ENCODE measurements around the gene NDUFAF5. TPM values are rescaled to one million over a fixed set of nuclear protein-coding genes. Genes with fewer than 3 reads are reported as not detected.
"Not testable (repeated sequence)": the region's sequence is repeated elsewhere in the genome, so short reads cannot be mapped to it uniquely, and the experiment has no call there.

NDUFAF5 gene
- total and polyA plus RNA-seq, 11 donors = 34.7 to 72.3 (median 55.5) TPM

- DNase-seq (no peak), ATAC-seq (no peak)
- intact Hi-C loops (cut with DNase I) = loop anchor here in 2 of 10 donors (10.0 kb wide), 2 partner anchors 304 to 634 kb away; no protein-coding TSS in a partner anchor
- WGBS, 4 donors = 97 to 100% (median 98%) methylated on average over 1 of the region's 1 CpG
- Histone ChIP-seq H3K4me1 (no peaks in the 10 kb centered on the region), H3K27ac (no peak overlapping the region), H3K36me3 (peaks cover 0 to 86% (median 70%) of the 10 kb centered on the region in 9 donors), H3K4me3 (no peak overlapping the region), H3K9me3 (no peaks in the 10 kb centered on the region), H3K27me3 (no peaks in the 10 kb centered on the region)
- TF ChIP-seq CTCF (IDR thresholded peaks at IDR 0.05) = no peak
- TF ChIP-seq POLR2A (IDR thresholded peaks at IDR 0.05) = no peak
These were observed 25.9 kb upstream of the NDUFAF5 start for GRCh38 chr20:13758884-13759283.

- 94 to 97% (median 96%) methylated on average over 8 to 33 of the region's 33 CpGs for WGBS, 4 donors
These were observed 24.3 kb upstream of the NDUFAF5 start for GRCh38 chr20:13760451-13760946.

GRCh38 chr20:13765299-13765698 is 19.5 kb upstream of the NDUFAF5 start:
- no peaks in the 10 kb centered on the region for H3K27me3 ChIP-seq
- intact Hi-C loops (cut with DNase I) = loop anchor here in 2 of 10 donors (10.0 kb wide), 1 partner anchor 650 kb away; no protein-coding TSS in a partner anchor
- ATAC-seq = no peak
- peaks cover 0 to 91% (median 82%) of the 10 kb centered on the region in 9 donors for H3K36me3 ChIP-seq
- no peak overlapping the region for H3K27ac ChIP-seq
- TF ChIP-seq POLR2A (IDR thresholded peaks at IDR 0.05) = no peak
- no peak for TF ChIP-seq CTCF (IDR thresholded peaks at IDR 0.05)
- no peak overlapping the region for H3K4me3 ChIP-seq
- no peak for DNase-seq
- H3K4me1 ChIP-seq = peaks cover 0 to 6% (median 0%) of the 10 kb centered on the region in 12 donors
- peaks cover 0 to 12% (median 10%) of the 10 kb centered on the region in 12 donors for H3K9me3 ChIP-seq

More at GRCh38 chr20:13760451-13760946, 24.3 kb upstream of the NDUFAF5 start:
- H3K4me1 ChIP-seq, ATAC-seq, H3K27ac ChIP-seq, H3K9me3 ChIP-seq, DNase-seq, H3K27me3 ChIP-seq, H3K4me3 ChIP-seq: not testable (repeated sequence)
- H3K36me3 ChIP-seq = peaks cover 0 to 86% (median 78%) of the 10 kb centered on the region in 9 donors
- intact Hi-C loops (cut with DNase I) = loop anchor here in 2 of 10 donors (10.0 kb wide), 1 partner anchor 646 kb away; no protein-coding TSS in a partner anchor

- Histone ChIP-seq H3K9me3 (peaks cover 0 to 12% (median 10%) of the 10 kb centered on the region in 12 donors), H3K27ac (no peak overlapping the region), H3K4me1 (peaks cover 0 to 6% (median 0%) of the 10 kb centered on the region in 12 donors), H3K36me3 (peaks cover 0 to 98% (median 89%) of the 10 kb centered on the region in 9 donors), H3K4me3 (no peak overlapping the region), H3K27me3 (no peaks in the 10 kb centered on the region)
- intact Hi-C loops (cut with DNase I) = loop anchor here in 2 of 10 donors (10.0 kb wide), 1 partner anchor 651 kb away; no protein-coding TSS in a partner anchor
- WGBS, 4 donors = 96 to 98% (median 97%) methylated on average over 1 of the region's 1 CpG
- no peak for ATAC-seq
- no peak for TF ChIP-seq POLR2A (IDR thresholded peaks at IDR 0.05)
- no peak for TF ChIP-seq CTCF (IDR thresholded peaks at IDR 0.05)
- DNase-seq = no peak
These were observed 18.9 kb upstream of the NDUFAF5 start for GRCh38 chr20:13765868-13766416.

Data from heart left ventricle (tissue), 16 donors.